HepG2 (cell line): ENCODE data around the gene PTGES.

Experiments used
- CTCF ChIP-seq: sonication (generic); formaldehyde crosslinking; IDR thresholded peaks from 2 replicates; pipeline ENCODE4 v1.5.0; 2020; ENCODE audit warnings: mild to moderate bottlenecking, missing genetic modification reagents, moderate library complexity
- GLMP ChIP-seq: sonication (generic); formaldehyde crosslinking; IDR thresholded peaks from 2 replicates; pipeline ENCODE4 v1.9.0; 2021; ENCODE audit warnings: missing genetic modification reagents, mild to moderate bottlenecking, borderline replicate concordance
- KDM4B ChIP-seq: sonication (generic); formaldehyde crosslinking; IDR thresholded peaks from 2 replicates; pipeline ENCODE4 v1.4.0; 2020; ENCODE audit warnings: missing genetic modification reagents
- POLR2AphosphoS5 ChIP-seq: IDR thresholded peaks from 2 replicates; pipeline ENCODE4 v1.6.1; 2012; ENCODE audit warnings: low read depth, low read length
- ZBTB21 ChIP-seq: sonication (generic); formaldehyde crosslinking; IDR thresholded peaks from 2 replicates; pipeline ENCODE4 v1.4.0; 2020; ENCODE audit warnings: missing genetic modification reagents

- no peak for TF ChIP-seq KDM4B (CRISPR knock-in tag)
- no peak for TF ChIP-seq GLMP
- TF ChIP-seq POLR2AphosphoS5: no peak
- no peak for TF ChIP-seq CTCF (CRISPR knock-in tag)
- TF ChIP-seq ZBTB21: no peak
Measured at GRCh38 chr9:129694243-129694646, 58.6 kb downstream of the PTGES start.
